ENCODE results near the gene CES4A. TPM values are rescaled to one million over a fixed set of nuclear protein-coding genes. Genes with fewer than 3 reads are reported as not detected.

The CES4A gene
- total RNA-seq, 1 donor from 2014 or later, result 1.2 TPM

DNA sequence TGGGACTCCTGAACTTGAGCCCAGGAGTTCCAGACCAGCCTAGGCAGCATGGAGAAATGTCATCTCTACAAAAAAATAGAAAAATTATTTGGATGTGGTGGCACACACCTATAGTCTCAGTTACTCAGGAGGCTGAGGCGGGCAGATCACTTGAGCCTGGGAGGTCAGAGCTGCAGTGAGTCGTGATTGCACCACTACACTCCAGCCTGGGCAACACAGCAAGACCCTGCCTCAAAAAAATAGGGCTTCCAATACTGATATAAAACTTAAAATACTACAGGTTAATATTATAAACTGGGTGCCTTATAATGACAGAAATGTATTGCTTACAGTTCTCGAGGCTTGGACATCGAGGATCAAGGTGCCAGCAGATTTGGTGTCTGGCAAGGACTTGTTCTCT is 42.5 kb upstream of the CES4A start:
- no peak for FAIRE-seq
- no peak overlapping the region for H3K27ac Mint-ChIP-seq (ENCODE audit: unreplicated experiment)
- Histone ChIP-seq H3K9me3 (ENCODE audit: insufficient read depth, low read depth, low read length) (no peaks in the 10 kb centered on the region), H3K27me3 (ENCODE audit: insufficient read depth, low read length) (peaks cover 20% of the 10 kb centered on the region), H3K4me3 (ENCODE audit: insufficient read depth, low read depth, low read length) (no peak overlapping the region), H2AFZ (ENCODE audit: low read depth, low read length) (no peak overlapping the region), H3K4me1 (ENCODE audit: insufficient read depth, low read length) (peaks cover 9% of the 10 kb centered on the region), H3K27ac (ENCODE audit: low read depth, low read length) (no peak overlapping the region), H4K20me1 (ENCODE audit: insufficient read depth, low read length) (peaks cover 6% of the 10 kb centered on the region), H3K36me3 (ENCODE audit: insufficient read depth, low read length) (peaks cover 11% of the 10 kb centered on the region), H3K9ac (ENCODE audit: low read length) (no peak overlapping the region), H3K79me2 (ENCODE audit: insufficient read depth, low read length) (no peaks in the 10 kb centered on the region), H3K4me2 (ENCODE audit: low read length) (no peak overlapping the region)
- H3K4me1 Mint-ChIP-seq (ENCODE audit: low read depth, unreplicated experiment), result no peaks in the 10 kb centered on the region
- TF ChIP-seq, protein P1, sequence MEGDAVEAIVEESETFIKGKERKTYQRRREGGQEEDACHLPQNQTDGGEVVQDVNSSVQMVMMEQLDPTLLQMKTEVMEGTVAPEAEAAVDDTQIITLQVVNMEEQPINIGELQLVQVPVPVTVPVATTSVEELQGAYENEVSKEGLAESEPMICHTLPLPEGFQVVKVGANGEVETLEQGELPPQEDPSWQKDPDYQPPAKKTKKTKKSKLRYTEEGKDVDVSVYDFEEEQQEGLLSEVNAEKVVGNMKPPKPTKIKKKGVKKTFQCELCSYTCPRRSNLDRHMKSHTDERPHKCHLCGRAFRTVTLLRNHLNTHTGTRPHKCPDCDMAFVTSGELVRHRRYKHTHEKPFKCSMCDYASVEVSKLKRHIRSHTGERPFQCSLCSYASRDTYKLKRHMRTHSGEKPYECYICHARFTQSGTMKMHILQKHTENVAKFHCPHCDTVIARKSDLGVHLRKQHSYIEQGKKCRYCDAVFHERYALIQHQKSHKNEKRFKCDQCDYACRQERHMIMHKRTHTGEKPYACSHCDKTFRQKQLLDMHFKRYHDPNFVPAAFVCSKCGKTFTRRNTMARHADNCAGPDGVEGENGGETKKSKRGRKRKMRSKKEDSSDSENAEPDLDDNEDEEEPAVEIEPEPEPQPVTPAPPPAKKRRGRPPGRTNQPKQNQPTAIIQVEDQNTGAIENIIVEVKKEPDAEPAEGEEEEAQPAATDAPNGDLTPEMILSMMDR (IDR thresholded peaks at IDR 0.05; ENCODE audit: insufficient read depth, low read depth, low read length), result no peak
- no peak for TF ChIP-seq EZH2 (IDR thresholded peaks at IDR 0.05; ENCODE audit: insufficient read depth, low read length)
- peaks cover 22% of the 10 kb centered on the region for H3K27me3 Mint-ChIP-seq (ENCODE audit: low read depth, unreplicated experiment)
- H3K36me3 Mint-ChIP-seq (ENCODE audit: low read depth, unreplicated experiment), result peaks cover 21% of the 10 kb centered on the region
- no peak overlapping the region for H3K4me3 Mint-ChIP-seq (ENCODE audit: unreplicated experiment)
- no peaks in the 10 kb centered on the region for H3K9me3 Mint-ChIP-seq (ENCODE audit: unreplicated experiment)
- DNase-seq (ENCODE audit: low read depth), result no peak

DNA sequence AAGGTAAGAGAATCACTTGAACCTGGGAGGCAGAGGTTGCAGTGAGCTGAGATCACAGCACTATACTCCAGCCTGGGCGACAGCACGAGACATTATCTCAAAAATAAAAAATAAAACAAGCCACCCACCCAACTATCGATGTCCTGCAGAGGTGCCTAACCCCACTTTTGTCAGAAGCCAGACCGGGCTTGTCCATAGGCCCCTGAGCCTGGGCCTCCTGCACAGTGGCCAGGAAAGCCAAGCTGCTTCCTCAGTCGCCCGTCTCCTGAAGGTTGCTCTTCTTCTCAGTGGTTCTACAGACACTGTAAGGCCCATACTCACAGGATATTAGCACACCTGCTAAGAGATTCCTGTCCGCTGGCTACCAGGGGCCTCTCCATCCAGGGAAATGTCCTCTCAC is 41.8 kb upstream of the CES4A start:
- peak overlapping the region; percentile 73 for H3K27ac Mint-ChIP-seq (ENCODE audit: unreplicated experiment)
- H3K36me3 Mint-ChIP-seq (ENCODE audit: low read depth, unreplicated experiment), result peaks cover 19% of the 10 kb centered on the region
- Histone ChIP-seq H2AFZ (ENCODE audit: low read depth, low read length) (no peak overlapping the region), H3K4me3 (ENCODE audit: insufficient read depth, low read depth, low read length) (no peak overlapping the region), H3K4me1 (ENCODE audit: insufficient read depth, low read length) (peaks cover 9% of the 10 kb centered on the region), H3K9ac (ENCODE audit: low read length) (no peak overlapping the region), H3K4me2 (ENCODE audit: low read length) (no peak overlapping the region), H3K27me3 (ENCODE audit: insufficient read depth, low read length) (peaks cover 20% of the 10 kb centered on the region), H4K20me1 (ENCODE audit: insufficient read depth, low read length) (no peaks in the 10 kb centered on the region), H3K79me2 (ENCODE audit: insufficient read depth, low read length) (no peaks in the 10 kb centered on the region), H3K27ac (ENCODE audit: low read depth, low read length) (no peak overlapping the region), H3K36me3 (ENCODE audit: insufficient read depth, low read length) (peaks cover 11% of the 10 kb centered on the region), H3K9me3 (ENCODE audit: insufficient read depth, low read depth, low read length) (no peaks in the 10 kb centered on the region)
- H3K4me3 Mint-ChIP-seq (ENCODE audit: unreplicated experiment), result no peak overlapping the region
- peaks cover 4% of the 10 kb centered on the region for H3K9me3 Mint-ChIP-seq (ENCODE audit: unreplicated experiment)
- TF ChIP-seq EZH2 (IDR thresholded peaks at IDR 0.05; ENCODE audit: insufficient read depth, low read length), result no peak
- TF ChIP-seq, protein P1 (IDR thresholded peaks at IDR 0.05; ENCODE audit: insufficient read depth, low read depth, low read length), result no peak
- no peaks in the 10 kb centered on the region for H3K4me1 Mint-ChIP-seq (ENCODE audit: low read depth, unreplicated experiment)
- DNase-seq (ENCODE audit: low read depth), result no peak
- no peak for FAIRE-seq
- peaks cover 22% of the 10 kb centered on the region for H3K27me3 Mint-ChIP-seq (ENCODE audit: low read depth, unreplicated experiment)

DNA sequence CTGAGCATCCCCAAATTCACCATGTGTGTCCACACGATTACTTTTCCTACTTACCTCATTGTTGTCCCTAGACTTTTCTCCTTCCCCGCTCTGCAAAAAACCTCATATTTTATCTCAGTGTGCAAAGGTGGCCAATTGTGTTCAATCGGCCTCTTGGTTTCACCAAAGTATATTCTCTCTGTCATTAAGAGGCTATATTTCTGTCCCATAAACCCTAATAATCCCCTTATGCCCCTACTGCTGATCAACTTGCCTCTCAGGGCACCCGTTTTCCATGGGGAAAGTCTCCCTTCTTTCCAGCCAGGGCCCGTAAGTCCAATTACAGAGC is 41.5 kb upstream of the CES4A start:
- Histone ChIP-seq H4K20me1 (ENCODE audit: insufficient read depth, low read length) (no peaks in the 10 kb centered on the region), H3K27ac (ENCODE audit: low read depth, low read length) (no peak overlapping the region), H3K9me3 (ENCODE audit: insufficient read depth, low read depth, low read length) (no peaks in the 10 kb centered on the region), H3K9ac (ENCODE audit: low read length) (no peak overlapping the region), H3K79me2 (ENCODE audit: insufficient read depth, low read length) (no peaks in the 10 kb centered on the region), H3K4me2 (ENCODE audit: low read length) (no peak overlapping the region), H2AFZ (ENCODE audit: low read depth, low read length) (no peak overlapping the region), H3K36me3 (ENCODE audit: insufficient read depth, low read length) (peaks cover 8% of the 10 kb centered on the region), H3K4me1 (ENCODE audit: insufficient read depth, low read length) (peaks cover 9% of the 10 kb centered on the region), H3K4me3 (ENCODE audit: insufficient read depth, low read depth, low read length) (no peak overlapping the region), H3K27me3 (ENCODE audit: insufficient read depth, low read length) (peaks cover 20% of the 10 kb centered on the region)
- FAIRE-seq (no peak), DNase-seq (ENCODE audit: low read depth) (no peak)
- no peak overlapping the region for H3K4me3 Mint-ChIP-seq (ENCODE audit: unreplicated experiment)
- no peak overlapping the region for H3K27ac Mint-ChIP-seq (ENCODE audit: unreplicated experiment)
- TF ChIP-seq EZH2 (IDR thresholded peaks at IDR 0.05; ENCODE audit: insufficient read depth, low read length), result no peak
- TF ChIP-seq, protein P1 (IDR thresholded peaks at IDR 0.05; ENCODE audit: insufficient read depth, low read depth, low read length), result no peak
- peaks cover 22% of the 10 kb centered on the region for H3K27me3 Mint-ChIP-seq (ENCODE audit: low read depth, unreplicated experiment)
- H3K4me1 Mint-ChIP-seq (ENCODE audit: low read depth, unreplicated experiment), result no peaks in the 10 kb centered on the region
- H3K36me3 Mint-ChIP-seq (ENCODE audit: low read depth, unreplicated experiment), result peaks cover 16% of the 10 kb centered on the region
- peaks cover 7% of the 10 kb centered on the region for H3K9me3 Mint-ChIP-seq (ENCODE audit: unreplicated experiment)

All from astrocyte (in vitro differentiated cells and primary cell).